Endothelial cell of umbilical vein (primary cell): ENCODE data around the gene DSCAML1.

Experiments used
- CTCF ChIP-seq, 2 donors: IDR thresholded peaks; 1 replicate in 1 of 2; 2 replicates in 1 of 2; pipeline ENCODE4 v1.5.1; 2011; ENCODE audit warnings: low read length in 2 of 2, mild to moderate bottlenecking in 2 of 2, moderate library complexity in 2 of 2, control low read depth in 1 of 2, inconsistent platforms in 1 of 2, low read depth in 1 of 2; ENCODE audit not compliant: insufficient read depth in 1 of 2; ENCODE audit errors: extremely low read depth in 1 of 2
- EZH2 ChIP-seq: IDR thresholded peaks from 2 replicates; pipeline ENCODE4 v1.6.1; 2012; ENCODE audit warnings: borderline replicate concordance, low read depth, mild to moderate bottlenecking, moderate library complexity, low read length, inconsistent platforms; ENCODE audit not compliant: severe bottlenecking

GRCh38 chr11:117843666-117844484 lies 46.9 kb upstream of the DSCAML1 start:
- TF ChIP-seq EZH2 (no peak), CTCF (IDR thresholded peaks at IDR 0.05; ENCODE audit: extremely low read depth in 1 of 2, insufficient read depth in 1 of 2, low read depth in 1 of 2, low read length in 2 of 2) (peak; percentile 92 to 95)
